ENCODE data around the gene C10orf71.
A peak's percentile ranks its signal among the peaks of the same experiment; 100 is the strongest.

C10orf71 gene

GRCh38 chr10:49273082-49273465 is 25.9 kb upstream of the C10orf71 start:
- no peak for DNase-seq

- no peak for DNase-seq
Observed at GRCh38 chr10:49273626-49274025, 25.3 kb upstream of the C10orf71 start.

GRCh38 chr10:49274886-49275285 is 24.1 kb upstream of the C10orf71 start:
- no peak for DNase-seq

GRCh38 chr10:49275896-49276295 is 23.1 kb upstream of the C10orf71 start:
- no peak for DNase-seq

- no peak for DNase-seq
Observed at GRCh38 chr10:49276596-49276995, 22.4 kb upstream of the C10orf71 start.

- no peak for DNase-seq
Observed at GRCh38 chr10:49277973-49278372, 21.0 kb upstream of the C10orf71 start.

GRCh38 chr10:49278497-49278981 is 20.4 kb upstream of the C10orf71 start:
- no peak for DNase-seq

- no peak for DNase-seq
Observed at GRCh38 chr10:49279015-49279880, 19.7 kb upstream of the C10orf71 start.

- DNase-seq, result peak in 1 of 5 donors; percentile 53
Observed at GRCh38 chr10:49280001-49280408, 19.0 kb upstream of the C10orf71 start.

GRCh38 chr10:49281461-49281860 is 17.5 kb upstream of the C10orf71 start:
- DNase-seq, result no peak

GRCh38 chr10:49282306-49282705 is 16.7 kb upstream of the C10orf71 start:
- DNase-seq, result no peak

- DNase-seq, result no peak
Observed at GRCh38 chr10:49282879-49283341, 16.1 kb upstream of the C10orf71 start.

- no peak for DNase-seq
Observed at GRCh38 chr10:49283491-49283890, 15.5 kb upstream of the C10orf71 start.

GRCh38 chr10:49284356-49284755 is 14.6 kb upstream of the C10orf71 start:
- no peak for DNase-seq

- peak in 1 of 5 donors; percentile 18 for DNase-seq
Observed at GRCh38 chr10:49285232-49285631, 13.7 kb upstream of the C10orf71 start.

GRCh38 chr10:49286686-49287085 is 12.3 kb upstream of the C10orf71 start:
- no peak for DNase-seq

- DNase-seq, result no peak
Observed at GRCh38 chr10:49287689-49288340, 11.2 kb upstream of the C10orf71 start.

- no peak for DNase-seq
Observed at GRCh38 chr10:49288341-49289065, 10.5 kb upstream of the C10orf71 start.

GRCh38 chr10:49289480-49289879 is 9.5 kb upstream of the C10orf71 start:
- DNase-seq, result no peak

- DNase-seq, result no peak
Observed at GRCh38 chr10:49290131-49290530, 8.8 kb upstream of the C10orf71 start.

GRCh38 chr10:49290607-49291006 is 8.4 kb upstream of the C10orf71 start:
- DNase-seq, result no peak

- no peak for DNase-seq
Observed at GRCh38 chr10:49292565-49293207, 6.3 kb upstream of the C10orf71 start.

GRCh38 chr10:49293208-49293603 is 5.8 kb upstream of the C10orf71 start:
- DNase-seq, result no peak

Measured in T-helper 1 cell (primary cell).